Hematopoietic multipotent progenitor cell treated with erythropoietin and hydrocortisone succinate and interleukin-3 and kit ligand, for 4 days (in vitro differentiated cells): Measurements from ENCODE around the gene PDCD6IP.
"Not testable (repeated sequence)": the region's sequence is repeated elsewhere in the genome, so short reads cannot be mapped to it uniquely, and the experiment has no call there.

Source experiments
- DNase-seq: peaks from one replicate; pipeline ENCODE4 v3.0.0-alpha.2; 2015

The PDCD6IP gene, protein sequence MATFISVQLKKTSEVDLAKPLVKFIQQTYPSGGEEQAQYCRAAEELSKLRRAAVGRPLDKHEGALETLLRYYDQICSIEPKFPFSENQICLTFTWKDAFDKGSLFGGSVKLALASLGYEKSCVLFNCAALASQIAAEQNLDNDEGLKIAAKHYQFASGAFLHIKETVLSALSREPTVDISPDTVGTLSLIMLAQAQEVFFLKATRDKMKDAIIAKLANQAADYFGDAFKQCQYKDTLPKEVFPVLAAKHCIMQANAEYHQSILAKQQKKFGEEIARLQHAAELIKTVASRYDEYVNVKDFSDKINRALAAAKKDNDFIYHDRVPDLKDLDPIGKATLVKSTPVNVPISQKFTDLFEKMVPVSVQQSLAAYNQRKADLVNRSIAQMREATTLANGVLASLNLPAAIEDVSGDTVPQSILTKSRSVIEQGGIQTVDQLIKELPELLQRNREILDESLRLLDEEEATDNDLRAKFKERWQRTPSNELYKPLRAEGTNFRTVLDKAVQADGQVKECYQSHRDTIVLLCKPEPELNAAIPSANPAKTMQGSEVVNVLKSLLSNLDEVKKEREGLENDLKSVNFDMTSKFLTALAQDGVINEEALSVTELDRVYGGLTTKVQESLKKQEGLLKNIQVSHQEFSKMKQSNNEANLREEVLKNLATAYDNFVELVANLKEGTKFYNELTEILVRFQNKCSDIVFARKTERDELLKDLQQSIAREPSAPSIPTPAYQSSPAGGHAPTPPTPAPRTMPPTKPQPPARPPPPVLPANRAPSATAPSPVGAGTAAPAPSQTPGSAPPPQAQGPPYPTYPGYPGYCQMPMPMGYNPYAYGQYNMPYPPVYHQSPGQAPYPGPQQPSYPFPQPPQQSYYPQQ

DNA sequence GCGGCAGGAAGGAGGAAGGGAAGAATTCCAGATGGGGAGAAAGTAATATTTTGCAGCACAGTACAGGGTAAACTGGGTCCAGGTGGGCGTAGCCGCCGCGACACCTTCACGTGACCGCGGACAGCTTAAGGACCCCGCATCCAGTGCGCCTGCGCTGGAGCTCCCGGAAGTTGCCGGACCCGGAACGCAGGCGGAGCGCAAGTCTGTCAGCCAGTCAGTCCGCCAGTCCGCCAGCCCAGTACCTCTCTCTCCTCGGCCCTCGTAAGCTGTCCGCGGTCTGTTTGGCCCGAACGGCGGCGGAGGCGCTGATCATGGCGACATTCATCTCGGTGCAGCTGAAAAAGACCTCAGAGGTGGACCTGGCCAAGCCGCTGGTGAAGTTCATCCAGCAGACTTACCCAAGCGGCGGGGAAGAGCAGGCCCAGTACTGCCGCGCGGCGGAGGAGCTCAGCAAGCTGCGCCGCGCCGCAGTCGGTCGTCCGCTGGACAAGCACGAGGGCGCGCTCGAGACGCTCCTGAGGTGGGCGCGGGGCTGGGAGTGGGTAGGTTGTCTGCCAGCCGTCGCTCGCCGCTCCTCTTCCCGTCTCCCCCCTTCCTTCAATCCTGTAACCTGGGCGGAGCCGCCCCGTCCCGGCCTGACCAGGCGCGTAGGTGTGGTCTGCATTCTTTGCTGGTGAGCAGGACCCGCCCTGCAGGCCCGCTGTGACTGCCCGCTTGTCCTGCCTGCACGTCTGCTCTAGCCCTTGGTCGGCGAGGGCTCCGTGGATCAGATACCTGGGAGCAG lies at the start of gene PDCD6IP:
Gene PDCD6IP (plus strand): TSS at position 213 of the 784 bp plus-strand sequence. CDS start 99 bp downstream, at position 312.
- DNase-seq, result peak; percentile 96

DNA sequence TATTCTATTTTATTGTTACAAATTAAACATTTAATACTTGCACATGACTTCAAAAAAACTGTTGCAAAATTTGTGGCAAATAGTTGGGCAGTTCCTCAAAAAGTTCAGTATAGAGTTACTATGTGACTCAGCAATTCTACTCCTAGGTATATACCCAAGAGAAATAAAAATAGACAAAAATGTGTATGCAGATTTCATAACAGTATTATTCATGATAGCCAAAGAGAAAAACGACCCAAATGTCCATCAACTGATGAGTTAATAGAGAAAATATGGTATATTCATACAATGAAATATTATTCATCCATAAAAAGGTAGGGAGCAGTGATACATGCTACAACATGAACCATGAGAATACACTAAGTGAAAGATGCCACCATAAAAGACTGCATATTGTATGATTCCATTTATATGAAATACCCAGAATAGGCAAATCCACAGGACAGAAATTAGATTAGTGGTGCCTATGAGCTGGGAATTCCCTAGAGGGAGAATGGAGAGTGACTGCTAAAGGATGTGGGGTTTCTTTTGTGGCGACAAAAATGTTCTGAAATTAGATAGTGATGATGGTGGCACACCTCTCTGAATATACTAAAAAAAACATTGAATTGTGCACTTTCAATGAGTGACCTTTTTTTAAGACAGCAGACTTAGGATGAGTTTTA lies 48.8 kb upstream of the PDCD6IP start:
- DNase-seq, result peak; percentile 81

DNA sequence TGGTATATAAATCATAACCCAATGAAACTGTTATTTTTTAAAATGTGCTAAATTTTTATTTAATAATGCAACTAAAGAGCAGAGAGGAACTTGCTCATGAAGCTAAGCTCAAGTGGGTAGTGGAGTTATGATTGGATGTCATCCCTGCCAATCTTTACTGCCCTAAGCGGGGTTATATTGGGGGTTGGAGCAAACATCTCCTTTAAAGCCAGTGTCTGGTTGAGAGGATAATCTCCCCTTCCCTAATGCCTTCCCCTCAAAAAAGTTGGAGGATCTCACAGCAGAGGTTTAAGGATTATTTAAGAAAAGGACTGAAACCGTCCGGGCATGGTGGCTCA lies 48.2 kb upstream of the PDCD6IP start:
- peak; percentile 16 for DNase-seq

DNA sequence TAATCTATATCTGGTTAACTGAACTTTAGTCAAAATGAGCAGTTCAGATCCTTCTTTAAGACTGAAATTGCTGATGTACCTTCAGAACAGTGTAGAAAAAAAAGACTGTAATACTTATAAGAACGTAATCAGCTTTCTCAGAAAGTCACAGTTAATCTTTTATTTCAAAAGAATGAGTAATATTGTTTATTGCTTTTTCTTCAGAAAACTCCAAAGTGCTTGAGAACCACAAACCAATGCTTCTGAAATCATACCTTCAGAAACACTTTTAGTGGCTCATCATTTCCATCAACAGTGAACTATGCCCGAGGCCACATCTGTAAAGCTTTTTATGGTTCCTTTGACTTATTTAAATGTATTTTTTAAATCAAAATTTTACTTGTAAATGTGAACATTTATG lies 47.1 kb upstream of the PDCD6IP start:
- no peak for DNase-seq

DNA sequence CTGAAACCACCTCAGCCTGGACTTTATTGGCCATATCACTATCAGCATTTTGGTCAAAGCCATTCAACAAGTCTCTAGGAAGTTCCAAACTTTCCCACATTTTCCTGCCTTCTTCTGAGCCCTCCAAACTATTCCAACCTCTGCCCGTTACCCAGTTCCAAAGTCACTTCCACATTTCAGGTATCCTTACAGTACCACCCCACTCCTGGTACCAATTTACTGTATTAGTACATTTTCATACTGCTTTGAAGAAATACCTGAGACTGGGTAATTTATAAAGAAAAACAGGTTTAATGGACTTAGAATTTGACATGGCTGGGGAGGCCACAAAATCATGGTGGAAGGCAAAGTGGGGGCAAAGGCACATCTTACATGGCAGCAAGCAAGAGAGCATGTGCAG lies 44.0 kb upstream of the PDCD6IP start:
- not testable (repeated sequence) for DNase-seq

DNA sequence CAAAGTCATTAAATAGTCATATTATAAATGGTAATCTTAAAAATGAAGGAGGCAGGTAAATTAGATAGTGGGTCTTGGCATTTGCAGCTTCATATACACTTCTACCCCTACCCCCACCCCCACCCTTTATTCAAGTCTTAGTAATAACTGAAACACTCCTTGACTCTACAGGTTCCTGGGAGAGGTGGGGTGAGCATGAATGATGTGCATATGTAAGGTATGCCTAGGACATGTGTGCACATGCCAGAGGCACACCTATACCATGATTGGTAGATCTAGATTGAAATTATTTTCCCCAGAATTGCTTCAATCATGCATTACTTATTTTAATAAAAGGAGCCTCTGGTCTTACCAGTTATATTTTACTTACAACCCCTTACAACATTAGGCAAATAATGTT lies 40.1 kb upstream of the PDCD6IP start:
- DNase-seq, result no peak

DNA sequence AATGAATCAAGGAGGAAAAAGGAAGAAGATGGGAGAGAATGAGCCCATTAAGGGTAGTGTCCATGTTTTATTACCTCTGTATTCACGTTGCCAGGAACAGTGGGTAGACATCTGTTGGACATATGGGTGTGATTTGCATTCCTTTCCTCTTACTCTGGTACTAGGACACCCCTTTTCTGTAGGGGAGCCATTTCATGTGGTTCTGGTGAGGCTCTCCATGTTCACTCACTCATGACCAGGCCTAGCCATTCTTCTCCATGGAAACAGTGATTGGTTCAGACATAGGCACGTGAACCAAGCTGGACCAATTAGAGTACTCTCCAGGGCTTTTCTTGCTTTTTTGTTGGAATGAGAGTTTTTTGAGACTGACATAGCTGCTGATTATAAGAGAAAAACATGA lies 39.6 kb upstream of the PDCD6IP start:
- DNase-seq, result no peak

DNA sequence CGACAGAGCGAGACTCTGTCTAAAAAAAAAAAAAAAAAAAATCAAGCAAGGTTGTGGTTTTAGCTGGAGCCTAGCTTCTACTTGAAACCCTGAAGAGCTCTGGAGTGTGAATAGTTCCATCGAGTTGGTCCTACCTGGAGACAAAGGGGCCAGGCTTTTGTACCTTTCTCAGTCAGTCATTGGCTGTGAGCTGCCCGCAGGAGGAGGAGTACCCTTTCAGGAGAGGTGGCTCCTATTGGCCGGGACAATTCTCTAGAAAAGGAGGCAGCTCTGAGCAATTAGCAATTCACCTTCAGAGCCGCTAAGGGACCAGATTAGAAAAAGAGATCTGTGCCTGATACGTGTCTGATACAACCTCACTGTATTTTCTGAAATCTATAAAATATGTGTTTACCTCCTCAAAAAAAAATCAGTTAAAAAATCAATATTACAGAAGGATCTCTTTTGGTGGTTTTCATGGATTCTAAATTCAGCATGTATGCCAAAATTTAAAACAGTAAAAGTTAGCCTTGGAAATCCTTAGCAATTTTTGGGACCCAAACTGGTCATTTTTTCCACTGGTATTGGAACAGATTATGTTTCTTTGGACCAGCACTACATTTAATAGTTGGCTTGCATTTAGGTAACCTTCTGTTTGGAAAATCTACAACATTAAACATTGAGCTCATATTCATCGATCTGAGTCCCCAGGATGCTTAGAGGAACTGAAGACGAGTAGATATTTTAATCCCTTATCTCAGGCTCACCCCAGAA lies 29.7 kb upstream of the PDCD6IP start:
- no peak for DNase-seq

DNA sequence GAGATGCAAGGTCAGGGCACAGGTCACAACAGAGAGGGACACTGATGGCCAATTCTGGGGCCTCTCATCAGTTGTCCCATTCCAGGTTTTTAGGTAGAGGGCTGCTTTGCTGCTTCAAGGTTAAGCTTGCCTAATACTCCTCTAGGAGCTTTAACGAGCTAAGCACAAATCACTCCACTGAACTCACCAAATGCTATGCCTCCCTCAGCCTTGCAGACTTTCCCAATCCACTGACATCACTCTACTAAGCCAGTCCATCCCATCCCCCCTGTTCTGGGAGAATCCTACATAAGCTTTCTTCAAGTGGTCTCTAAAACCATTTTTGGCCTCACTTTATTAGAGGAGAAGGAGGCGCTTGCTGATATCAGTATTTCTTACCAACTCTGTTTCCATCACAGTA lies 24.8 kb upstream of the PDCD6IP start:
- DNase-seq, result no peak

DNA sequence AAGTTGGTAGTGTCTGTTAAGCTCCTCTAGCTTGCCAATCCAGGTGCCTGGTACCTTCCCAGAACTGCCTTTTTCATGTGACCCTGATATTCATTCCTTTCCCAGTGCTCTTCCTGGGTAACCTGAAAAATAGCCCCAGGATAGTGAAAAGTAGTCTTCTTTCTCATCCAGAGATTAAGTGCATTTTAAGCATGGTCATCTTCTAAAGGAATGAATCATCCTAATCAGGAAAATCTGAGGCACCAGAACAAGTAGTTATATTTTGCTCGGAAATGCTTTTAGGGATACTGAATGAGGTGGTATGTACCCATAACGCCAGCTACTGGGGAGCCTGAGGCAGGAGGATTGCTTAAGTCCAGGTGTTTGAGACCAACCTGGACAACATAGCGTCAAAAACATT lies 23.1 kb upstream of the PDCD6IP start:
- DNase-seq, result no peak

DNA sequence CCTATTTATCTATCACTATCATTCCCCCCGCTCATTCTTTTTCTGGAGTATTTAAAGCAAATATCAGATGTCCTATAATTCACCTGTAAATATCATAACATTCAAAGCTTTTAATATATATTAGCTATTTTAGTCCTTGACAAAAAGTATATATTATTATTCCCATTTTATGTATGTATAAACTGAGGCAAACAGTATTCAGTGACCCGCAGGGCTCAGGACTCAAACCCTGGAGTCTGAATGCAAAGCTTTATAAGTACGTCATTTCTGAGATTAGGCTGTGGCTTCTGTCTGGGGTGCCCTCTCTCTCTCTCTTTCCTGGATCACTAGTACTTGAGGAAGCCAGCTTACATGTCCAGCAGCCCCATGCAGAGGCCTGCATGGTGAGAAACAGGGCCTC lies 20.4 kb upstream of the PDCD6IP start:
- DNase-seq, result no peak

DNA sequence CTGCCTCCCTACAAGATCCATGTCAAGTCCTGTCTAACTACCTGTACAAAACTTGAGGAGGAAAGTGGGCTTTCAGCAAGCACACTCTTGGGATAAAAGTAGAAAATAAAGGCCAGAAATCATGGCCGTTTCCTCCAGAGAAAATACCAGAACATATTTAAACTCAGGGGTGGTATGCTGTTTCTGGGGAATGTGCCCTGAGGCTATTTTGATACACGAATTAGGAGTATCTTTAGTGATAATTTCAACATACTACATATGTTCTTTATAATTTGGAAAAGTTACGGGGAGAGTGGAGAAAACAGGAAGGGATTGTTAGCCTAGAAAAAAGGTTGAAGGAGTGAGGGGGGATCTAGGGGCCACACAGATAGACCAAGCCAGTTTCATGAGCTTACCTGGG lies 18.7 kb upstream of the PDCD6IP start:
- no peak for DNase-seq

DNA sequence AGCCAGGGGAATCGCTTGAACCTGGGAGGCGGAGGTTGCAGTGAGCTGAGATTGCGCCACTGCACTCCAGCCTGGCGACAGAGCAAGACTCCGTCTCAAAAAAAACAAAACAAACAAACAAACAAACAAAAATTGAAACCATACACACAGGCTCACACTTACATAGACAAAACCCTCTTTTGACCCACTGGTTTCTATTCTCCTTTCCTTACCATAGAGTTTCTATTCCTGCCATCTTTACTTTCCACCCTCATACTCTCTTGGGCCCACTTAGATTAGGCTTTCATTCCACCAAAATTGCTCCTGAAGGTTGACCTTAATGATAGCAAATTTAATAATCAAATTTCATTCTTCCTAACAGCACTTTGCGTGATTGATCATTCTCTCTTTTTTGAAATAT lies 17.0 kb upstream of the PDCD6IP start:
- DNase-seq, result not testable (repeated sequence)

DNA sequence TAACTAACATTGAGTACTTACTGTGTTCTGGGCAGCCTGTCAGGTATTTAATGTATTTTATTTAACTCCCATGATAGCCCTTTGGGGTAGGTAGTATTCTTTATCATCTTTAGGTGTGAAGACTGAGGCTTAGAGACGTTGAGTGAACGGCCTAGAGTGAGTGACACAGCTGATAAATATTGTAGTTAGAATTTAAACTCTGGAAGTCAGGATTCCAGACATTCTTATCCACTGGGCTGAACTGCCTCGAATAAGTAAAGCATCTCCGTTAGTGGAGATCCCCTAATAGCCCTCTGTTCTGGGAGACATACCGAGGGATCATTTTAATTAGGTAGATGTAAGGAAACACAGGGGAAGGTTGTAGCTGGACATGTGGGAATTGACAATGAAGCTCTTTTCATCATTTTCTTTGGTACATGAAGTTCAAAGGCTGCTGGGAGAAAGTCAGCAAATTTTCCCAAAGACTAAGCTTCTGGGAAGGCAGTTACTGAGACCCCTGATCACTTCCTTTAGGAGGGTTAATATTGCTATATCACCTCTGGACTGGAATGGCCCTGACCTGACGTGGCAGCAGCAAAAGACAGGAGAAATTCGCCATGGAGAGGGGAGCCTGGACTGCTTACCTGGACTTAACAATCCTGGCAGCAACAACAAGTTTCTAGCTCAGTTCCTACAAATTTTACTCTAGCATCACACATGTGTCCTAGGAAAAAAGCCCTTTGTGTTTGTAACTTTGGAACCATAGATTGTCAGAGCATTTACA lies 11.7 kb upstream of the PDCD6IP start:
- DNase-seq, result no peak

DNA sequence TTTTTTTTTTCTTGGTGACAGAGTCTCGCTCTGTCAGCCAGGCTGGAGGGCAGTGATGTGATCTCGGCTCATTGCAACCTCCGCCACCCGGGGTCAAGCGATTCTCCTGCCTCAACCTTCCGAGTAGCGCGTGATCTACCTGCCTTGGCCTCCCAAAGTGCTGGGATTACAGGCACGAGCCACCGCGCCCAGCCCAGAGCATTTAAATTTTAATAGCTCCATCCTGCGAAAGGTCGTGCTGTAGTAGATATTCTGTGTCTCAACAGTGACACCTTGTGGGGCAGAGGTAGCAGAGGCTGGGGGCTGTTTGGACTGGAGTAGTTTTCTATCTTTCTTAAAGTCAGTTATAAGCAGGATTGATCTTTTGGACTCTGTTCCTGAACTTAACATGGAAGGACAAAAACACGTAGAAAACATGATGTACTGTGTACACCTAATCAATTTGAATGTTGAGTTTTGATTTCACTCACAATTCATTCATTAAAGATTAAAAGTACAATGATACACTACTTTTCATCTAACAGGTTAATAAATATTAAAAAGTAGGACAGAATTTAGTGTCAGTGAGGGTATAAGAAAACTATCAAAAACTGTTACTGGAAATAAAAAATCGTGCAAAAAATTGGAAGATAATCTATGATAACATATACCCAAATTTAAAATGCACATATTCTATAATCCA lies 11.0 kb upstream of the PDCD6IP start:
- peak; percentile 89 for DNase-seq

DNA sequence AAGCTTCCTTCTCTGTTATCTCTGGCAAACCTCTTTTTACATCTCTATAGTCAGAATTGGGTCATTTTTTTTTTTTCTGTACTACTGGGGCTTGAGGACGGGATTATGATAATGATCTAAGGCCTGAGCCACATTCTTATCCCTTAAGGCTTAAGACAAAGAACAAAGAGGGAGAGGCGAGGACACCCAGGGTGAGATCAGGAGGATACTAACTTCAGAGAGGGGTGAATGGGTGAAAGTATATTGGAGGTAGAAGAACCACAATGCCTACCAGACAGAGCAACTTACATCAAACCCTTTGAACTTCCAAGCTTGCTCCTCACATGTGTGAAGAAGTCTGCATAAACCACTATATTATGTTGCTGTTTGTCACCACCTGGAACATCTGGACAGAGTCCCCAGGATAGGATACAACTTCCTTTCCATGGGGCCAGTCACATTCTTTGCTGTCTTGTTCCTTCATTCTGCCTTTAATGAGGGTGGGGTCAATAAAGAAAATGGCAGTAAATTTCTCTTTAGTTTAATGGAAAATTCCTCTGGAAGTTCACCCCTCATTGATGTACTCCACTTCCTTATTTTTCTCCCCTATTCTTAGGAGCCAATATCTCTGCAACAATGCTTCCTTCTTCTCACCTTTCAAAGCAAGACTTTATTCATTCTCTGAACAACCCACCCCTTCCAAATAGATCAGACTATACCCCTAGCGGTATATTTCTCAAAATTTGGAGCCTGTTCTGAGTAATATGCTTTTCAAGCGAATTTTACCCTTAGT lies 9.1 kb upstream of the PDCD6IP start:
- peak; percentile 23 for DNase-seq

DNA sequence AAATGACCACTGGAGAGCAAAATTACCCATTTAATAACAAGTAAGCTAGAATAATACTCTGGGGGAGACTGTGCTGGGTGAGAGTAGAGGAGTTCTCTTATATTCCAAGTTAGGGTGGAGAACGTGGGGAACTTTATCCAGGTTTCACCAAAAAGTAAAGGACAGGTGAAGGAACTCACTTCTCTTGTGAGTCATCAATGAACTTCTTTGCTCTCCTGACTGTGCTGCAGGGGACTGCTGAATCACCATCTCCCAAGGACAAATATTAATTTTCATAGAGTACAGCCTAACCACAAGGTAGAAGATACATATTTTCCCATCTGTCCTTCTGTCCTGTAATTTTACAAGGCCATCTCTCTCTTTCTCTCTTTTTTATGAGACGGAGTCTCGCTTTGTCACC lies 8.3 kb upstream of the PDCD6IP start:
- no peak for DNase-seq

DNA sequence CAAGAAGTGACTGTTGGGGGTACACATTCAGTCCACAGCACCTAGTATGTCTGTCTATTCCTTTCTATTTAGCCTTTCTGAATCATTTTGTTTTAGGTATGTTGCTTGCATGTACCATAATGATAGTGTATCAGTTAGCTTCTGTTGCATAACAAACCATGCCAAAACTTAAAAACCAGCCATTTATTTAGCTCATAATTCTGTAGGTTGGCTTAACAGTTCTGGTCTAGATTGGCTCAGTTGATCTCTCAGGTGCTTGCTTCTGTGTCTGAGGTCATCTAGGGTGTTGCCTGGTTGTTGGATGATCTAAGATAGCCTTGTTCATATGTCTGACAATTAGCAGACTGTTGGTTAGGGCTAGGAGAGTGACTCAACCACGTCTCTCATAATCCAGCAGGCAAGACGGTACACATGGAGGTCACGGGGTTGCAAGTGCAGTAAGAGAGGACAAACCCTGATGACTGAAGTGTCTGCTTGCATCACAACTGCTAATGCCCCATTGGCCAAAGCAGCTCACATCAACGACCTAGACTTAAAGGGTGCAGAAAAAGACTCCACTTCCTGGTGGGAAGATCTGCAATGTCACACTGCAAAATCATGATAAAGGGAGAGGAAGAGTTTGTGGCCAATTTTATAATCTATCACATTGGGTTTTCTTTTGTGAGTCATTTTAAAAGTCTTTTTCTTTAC lies 6.8 kb upstream of the PDCD6IP start:
- DNase-seq, result peak; percentile 95
